GM23338 (cell line): Measurements from ENCODE around the gene DLST. TPM values are rescaled to one million over a fixed set of nuclear protein-coding genes. Genes with fewer than 3 reads are reported as not detected.

Experiments
- ATAC-seq: fragments of 200-7000 bp; cut with Tn5 transposase; 3 replicates; pipeline ENCODE4 v1.9.1; 2020
- DNase-seq: peaks from one replicate; pipeline ENCODE4 v3.0.0-alpha.2; 2015; ENCODE audit warnings: low spot score
- H2AFZ ChIP-seq: fragments of 200-600 bp; sonication (generic); 2 replicates; pipeline ENCODE4 v1.8.0; 2016; ENCODE audit warnings: antibody characterized with exemption, mild to moderate bottlenecking, moderate library complexity
- H3F3A ChIP-seq: fragments of 200-600 bp; sonication (generic); replicated peaks from 2 replicates; pipeline ENCODE4 v1.8.0; 2017; ENCODE audit warnings: antibody characterized with exemption, mixed run types, low read depth
- H3K27ac ChIP-seq: fragments of 200-600 bp; sonication (generic); 2 replicates; pipeline ENCODE4 v1.6.1; 2016; ENCODE audit warnings: low read depth
- H3K27me3 ChIP-seq: fragments of 200-600 bp; sonication (generic); 2 replicates; pipeline ENCODE4 v1.8.0; 2016; ENCODE audit warnings: mild to moderate bottlenecking, mixed run types, moderate library complexity; ENCODE audit not compliant: insufficient read depth
- H3K36me3 ChIP-seq: fragments of 200-600 bp; sonication (generic); 2 replicates; pipeline ENCODE4 v1.8.0; 2016; ENCODE audit warnings: mild to moderate bottlenecking; ENCODE audit not compliant: insufficient read depth
- H3K4me1 ChIP-seq: fragments of 200-600 bp; sonication (generic); 2 replicates; pipeline ENCODE4 v1.8.0; 2016; ENCODE audit warnings: mild to moderate bottlenecking, moderate library complexity; ENCODE audit not compliant: insufficient read depth
- H3K4me2 ChIP-seq: fragments of 200-600 bp; sonication (generic); 2 replicates; pipeline ENCODE4 v1.7.1; 2017; ENCODE audit warnings: mixed run types
- H3K4me3 ChIP-seq: fragments of 200-600 bp; sonication (generic); 2 replicates; pipeline ENCODE4 v1.6.1; 2016; ENCODE audit warnings: mixed run types
- H3K79me2 ChIP-seq: fragments of 200-600 bp; sonication (generic); replicated peaks from 2 replicates; pipeline ENCODE4 v1.8.0; 2017; ENCODE audit warnings: mild to moderate bottlenecking; ENCODE audit not compliant: insufficient read depth
- H3K9me2 ChIP-seq: fragments of 200-600 bp; sonication (generic); 2 replicates; pipeline ENCODE4 v1.8.0; 2017; ENCODE audit not compliant: insufficient read depth
- H4K20me1 ChIP-seq: fragments of 200-600 bp; sonication (generic); replicated peaks from 2 replicates; pipeline ENCODE4 v1.8.0; 2017; ENCODE audit warnings: mild to moderate bottlenecking; ENCODE audit not compliant: insufficient read depth
- H3K27ac Mint-ChIP-seq: 2 replicates; pipeline ENCODE4 v1.8.0; 2020; ENCODE audit warnings: inconsistent platforms, mild to moderate bottlenecking, moderate library complexity, mixed read lengths
- H3K27me3 Mint-ChIP-seq: 3 replicates; pipeline ENCODE4 v1.8.0; 2022; ENCODE audit warnings: low read depth, mild to moderate bottlenecking, moderate library complexity, mixed read lengths, inconsistent platforms; ENCODE audit not compliant: insufficient read depth, poor library complexity
- H3K36me3 Mint-ChIP-seq: 3 replicates; pipeline ENCODE4 v1.8.0; 2021; ENCODE audit warnings: low read depth, mild to moderate bottlenecking, inconsistent platforms, moderate library complexity, mixed read lengths
- H3K4me1 Mint-ChIP-seq: 3 replicates; pipeline ENCODE4 v1.8.0; 2020; ENCODE audit warnings: mild to moderate bottlenecking, inconsistent platforms, mixed read lengths
- H3K4me3 Mint-ChIP-seq: 3 replicates; pipeline ENCODE4 v1.8.0; 2021; ENCODE audit warnings: moderate library complexity, mild to moderate bottlenecking, inconsistent platforms, mixed read lengths
- H3K9me3 Mint-ChIP-seq: 3 replicates; pipeline ENCODE4 v1.8.0; 2020; ENCODE audit warnings: moderate library complexity, mild to moderate bottlenecking, inconsistent platforms, mixed read lengths
- CREB1 ChIP-seq: fragments of 250-450 bp; sonication (Bioruptor Pico); IDR thresholded peaks from 2 replicates; pipeline ENCODE4 v1.5.0; 2020; ENCODE audit warnings: low read depth, mild to moderate bottlenecking, moderate library complexity
- EZH2 ChIP-seq: fragments of 200-600 bp; sonication (generic); IDR thresholded peaks from one replicate; pipeline ENCODE4 v1.8.0; 2017; ENCODE audit warnings: antibody characterized with exemption, mild to moderate bottlenecking, low read depth; ENCODE audit not compliant: unreplicated experiment
- EZH2phosphoT487 ChIP-seq: fragments of 200-600 bp; sonication (generic); IDR thresholded peaks from one replicate; pipeline ENCODE4 v1.8.1; 2018; ENCODE audit warnings: antibody characterized with exemption; ENCODE audit not compliant: unreplicated experiment
- POLR2AphosphoS5 ChIP-seq: IDR thresholded peaks from 2 replicates; pipeline ENCODE4 v1.6.1; 2016; ENCODE audit warnings: antibody characterized with exemption, low read depth
- STAT1 ChIP-seq: IDR thresholded peaks from one replicate; pipeline ENCODE4 v1.6.1; 2016; ENCODE audit warnings: antibody characterized with exemption; ENCODE audit not compliant: unreplicated experiment
- ZNF331 ChIP-seq: fragments of 250-450 bp; sonication (Bioruptor Pico); IDR thresholded peaks from 2 replicates; pipeline ENCODE4 v1.5.0; 2020; ENCODE audit warnings: low read depth, mild to moderate bottlenecking, moderate library complexity
- polyA plus RNA-seq: library from polyadenylated mRNA; unstranded; fragments of >200 nt; fragmentation: Nextera tagmentation; extraction: Ambion mirVana; gene quantifications from 2 replicates; pipeline ENCODE4 v1.2.1, GENCODE V29; 2016
- total RNA-seq: library from RNA; depleted of rRNA; stranded (reverse); fragments of >200 nt; shearing (Covaris generic); gene quantifications from 2 replicates; pipeline ENCODE4 v1.2.3, GENCODE V29; 2014
- TF ChIP-seq, protein P1 (sequence below), 2 experiments: fragments of 200-600 bp in 1 of 2; sonication (generic) in 1 of 2; conservative IDR thresholded peaks; 2 replicates each; pipeline versions ENCODE4 v1.5.1 to v1.6.1; 2016 to 2017; ENCODE audit warnings: antibody characterized with exemption in 2 of 2, low read depth in 2 of 2, mild to moderate bottlenecking in 2 of 2, moderate library complexity in 1 of 2
- TF ChIP-seq, protein P2 (sequence below): fragments of 250-450 bp; sonication (Bioruptor Pico); IDR thresholded peaks from 2 replicates; pipeline ENCODE4 v1.5.0; 2020; ENCODE audit warnings: mild to moderate bottlenecking, moderate library complexity

Gene DLST
- total and polyA plus RNA-seq, 2 experiments from 2014 or later: 11.2 to 106 TPM

GRCh38 chr14:74834692-74835392, 46.9 kb upstream of the DLST start:
- Mint-ChIP-seq H3K4me1 (no peaks in the 10 kb centered on the region), H3K27ac (no peak overlapping the region), H3K4me3 (no peak overlapping the region), H3K36me3 (peaks cover 10% of the 10 kb centered on the region), H3K9me3 (no peaks in the 10 kb centered on the region), H3K27me3 (peaks cover 2% of the 10 kb centered on the region)
- Histone ChIP-seq H2AFZ (no peak overlapping the region), H3K4me1 (no peaks in the 10 kb centered on the region), H3K27ac (no peak overlapping the region), H3K4me2 (no peak overlapping the region), H3F3A (no peaks in the 10 kb centered on the region), H4K20me1 (no peaks in the 10 kb centered on the region), H3K27me3 (no peaks in the 10 kb centered on the region), H3K9me2 (no peaks in the 10 kb centered on the region), H3K4me3 (no peak overlapping the region), H3K79me2 (no peaks in the 10 kb centered on the region), H3K36me3 (peaks cover 12% of the 10 kb centered on the region; the same call in 1 of the 2 replicates)
- TF ChIP-seq, protein P1, sequence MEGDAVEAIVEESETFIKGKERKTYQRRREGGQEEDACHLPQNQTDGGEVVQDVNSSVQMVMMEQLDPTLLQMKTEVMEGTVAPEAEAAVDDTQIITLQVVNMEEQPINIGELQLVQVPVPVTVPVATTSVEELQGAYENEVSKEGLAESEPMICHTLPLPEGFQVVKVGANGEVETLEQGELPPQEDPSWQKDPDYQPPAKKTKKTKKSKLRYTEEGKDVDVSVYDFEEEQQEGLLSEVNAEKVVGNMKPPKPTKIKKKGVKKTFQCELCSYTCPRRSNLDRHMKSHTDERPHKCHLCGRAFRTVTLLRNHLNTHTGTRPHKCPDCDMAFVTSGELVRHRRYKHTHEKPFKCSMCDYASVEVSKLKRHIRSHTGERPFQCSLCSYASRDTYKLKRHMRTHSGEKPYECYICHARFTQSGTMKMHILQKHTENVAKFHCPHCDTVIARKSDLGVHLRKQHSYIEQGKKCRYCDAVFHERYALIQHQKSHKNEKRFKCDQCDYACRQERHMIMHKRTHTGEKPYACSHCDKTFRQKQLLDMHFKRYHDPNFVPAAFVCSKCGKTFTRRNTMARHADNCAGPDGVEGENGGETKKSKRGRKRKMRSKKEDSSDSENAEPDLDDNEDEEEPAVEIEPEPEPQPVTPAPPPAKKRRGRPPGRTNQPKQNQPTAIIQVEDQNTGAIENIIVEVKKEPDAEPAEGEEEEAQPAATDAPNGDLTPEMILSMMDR (conservative IDR thresholded peaks at IDR 0.05; ENCODE audit: low read depth in 2 of 2): no peak
- TF ChIP-seq, protein P2, sequence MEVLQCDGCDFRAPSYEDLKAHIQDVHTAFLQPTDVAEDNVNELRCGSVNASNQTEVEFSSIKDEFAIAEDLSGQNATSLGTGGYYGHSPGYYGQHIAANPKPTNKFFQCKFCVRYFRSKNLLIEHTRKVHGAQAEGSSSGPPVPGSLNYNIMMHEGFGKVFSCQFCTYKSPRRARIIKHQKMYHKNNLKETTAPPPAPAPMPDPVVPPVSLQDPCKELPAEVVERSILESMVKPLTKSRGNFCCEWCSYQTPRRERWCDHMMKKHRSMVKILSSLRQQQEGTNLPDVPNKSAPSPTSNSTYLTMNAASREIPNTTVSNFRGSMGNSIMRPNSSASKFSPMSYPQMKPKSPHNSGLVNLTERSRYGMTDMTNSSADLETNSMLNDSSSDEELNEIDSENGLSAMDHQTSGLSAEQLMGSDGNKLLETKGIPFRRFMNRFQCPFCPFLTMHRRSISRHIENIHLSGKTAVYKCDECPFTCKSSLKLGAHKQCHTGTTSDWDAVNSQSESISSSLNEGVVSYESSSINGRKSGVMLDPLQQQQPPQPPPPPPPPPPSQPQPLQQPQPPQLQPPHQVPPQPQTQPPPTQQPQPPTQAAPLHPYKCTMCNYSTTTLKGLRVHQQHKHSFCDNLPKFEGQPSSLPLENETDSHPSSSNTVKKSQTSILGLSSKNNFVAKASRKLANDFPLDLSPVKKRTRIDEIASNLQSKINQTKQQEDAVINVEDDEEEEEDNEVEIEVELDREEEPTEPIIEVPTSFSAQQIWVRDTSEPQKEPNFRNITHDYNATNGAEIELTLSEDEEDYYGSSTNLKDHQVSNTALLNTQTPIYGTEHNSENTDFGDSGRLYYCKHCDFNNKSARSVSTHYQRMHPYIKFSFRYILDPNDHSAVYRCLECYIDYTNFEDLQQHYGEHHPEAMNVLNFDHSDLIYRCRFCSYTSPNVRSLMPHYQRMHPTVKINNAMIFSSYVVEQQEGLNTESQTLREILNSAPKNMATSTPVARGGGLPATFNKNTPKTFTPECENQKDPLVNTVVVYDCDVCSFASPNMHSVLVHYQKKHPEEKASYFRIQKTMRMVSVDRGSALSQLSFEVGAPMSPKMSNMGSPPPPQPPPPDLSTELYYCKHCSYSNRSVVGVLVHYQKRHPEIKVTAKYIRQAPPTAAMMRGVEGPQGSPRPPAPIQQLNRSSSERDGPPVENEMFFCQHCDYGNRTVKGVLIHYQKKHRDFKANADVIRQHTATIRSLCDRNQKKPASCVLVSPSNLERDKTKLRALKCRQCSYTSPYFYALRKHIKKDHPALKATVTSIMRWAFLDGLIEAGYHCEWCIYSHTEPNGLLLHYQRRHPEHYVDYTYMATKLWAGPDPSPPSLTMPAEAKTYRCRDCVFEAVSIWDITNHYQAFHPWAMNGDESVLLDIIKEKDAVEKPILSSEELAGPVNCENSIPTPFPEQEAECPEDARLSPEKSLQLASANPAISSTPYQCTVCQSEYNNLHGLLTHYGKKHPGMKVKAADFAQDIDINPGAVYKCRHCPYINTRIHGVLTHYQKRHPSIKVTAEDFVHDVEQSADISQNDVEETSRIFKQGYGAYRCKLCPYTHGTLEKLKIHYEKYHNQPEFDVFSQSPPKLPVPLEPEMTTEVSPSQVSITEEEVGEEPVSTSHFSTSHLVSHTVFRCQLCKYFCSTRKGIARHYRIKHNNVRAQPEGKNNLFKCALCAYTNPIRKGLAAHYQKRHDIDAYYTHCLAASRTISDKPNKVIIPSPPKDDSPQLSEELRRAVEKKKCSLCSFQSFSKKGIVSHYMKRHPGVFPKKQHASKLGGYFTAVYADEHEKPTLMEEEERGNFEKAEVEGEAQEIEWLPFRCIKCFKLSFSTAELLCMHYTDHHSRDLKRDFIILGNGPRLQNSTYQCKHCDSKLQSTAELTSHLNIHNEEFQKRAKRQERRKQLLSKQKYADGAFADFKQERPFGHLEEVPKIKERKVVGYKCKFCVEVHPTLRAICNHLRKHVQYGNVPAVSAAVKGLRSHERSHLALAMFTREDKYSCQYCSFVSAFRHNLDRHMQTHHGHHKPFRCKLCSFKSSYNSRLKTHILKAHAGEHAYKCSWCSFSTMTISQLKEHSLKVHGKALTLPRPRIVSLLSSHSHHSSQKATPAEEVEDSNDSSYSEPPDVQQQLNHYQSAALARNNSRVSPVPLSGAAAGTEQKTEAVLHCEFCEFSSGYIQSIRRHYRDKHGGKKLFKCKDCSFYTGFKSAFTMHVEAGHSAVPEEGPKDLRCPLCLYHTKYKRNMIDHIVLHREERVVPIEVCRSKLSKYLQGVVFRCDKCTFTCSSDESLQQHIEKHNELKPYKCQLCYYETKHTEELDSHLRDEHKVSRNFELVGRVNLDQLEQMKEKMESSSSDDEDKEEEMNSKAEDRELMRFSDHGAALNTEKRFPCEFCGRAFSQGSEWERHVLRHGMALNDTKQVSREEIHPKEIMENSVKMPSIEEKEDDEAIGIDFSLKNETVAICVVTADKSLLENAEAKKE (CRISPR knock-in tag): no peak
- TF ChIP-seq ZNF331 (no peak), POLR2AphosphoS5 (no peak), STAT1 (no peak), CREB1 (CRISPR knock-in tag) (no peak), EZH2 (no peak), EZH2phosphoT487 (no peak)
- ATAC-seq (no peak), DNase-seq (no peak)
